GM19043 (cell line): ENCODE measurements around the gene BMF.
A peak's percentile ranks its signal among the peaks of the same experiment; 100 is the strongest.

Experiments used
- ATAC-seq: cut with Tn5 transposase; IDR thresholded peaks from one replicate; pipeline ENCODE4 v1.9.1; 2021; ENCODE audit warnings: low read depth; ENCODE audit not compliant: unreplicated experiment

Gene BMF

DNA sequence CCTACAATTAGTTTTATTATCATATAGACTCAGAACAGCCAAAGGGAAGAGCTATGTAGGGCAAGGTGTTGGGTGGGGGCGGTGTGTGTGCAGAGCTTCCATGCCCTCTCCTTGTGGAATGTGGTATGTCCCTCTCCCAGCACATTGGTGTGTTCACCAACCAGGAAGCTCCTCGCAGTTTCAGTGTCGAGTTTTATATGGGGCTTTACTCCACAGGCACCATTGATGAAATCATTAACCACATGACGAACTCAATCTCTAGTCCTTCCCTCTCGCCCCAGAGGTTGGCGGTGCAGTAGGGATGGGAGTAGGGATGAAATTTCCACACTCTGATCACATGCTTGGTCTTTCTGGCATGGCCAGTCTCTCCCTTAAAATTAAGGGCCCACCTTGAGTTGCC, 56.1 kb downstream of the BMF start:
- ATAC-seq, result no peak

GRCh38 chr15:40051616-40052415, 56.9 kb downstream of the BMF start:
- no peak for ATAC-seq

- no peak for ATAC-seq
Observed at GRCh38 chr15:40050788-40051470, 57.8 kb downstream of the BMF start.

DNA sequence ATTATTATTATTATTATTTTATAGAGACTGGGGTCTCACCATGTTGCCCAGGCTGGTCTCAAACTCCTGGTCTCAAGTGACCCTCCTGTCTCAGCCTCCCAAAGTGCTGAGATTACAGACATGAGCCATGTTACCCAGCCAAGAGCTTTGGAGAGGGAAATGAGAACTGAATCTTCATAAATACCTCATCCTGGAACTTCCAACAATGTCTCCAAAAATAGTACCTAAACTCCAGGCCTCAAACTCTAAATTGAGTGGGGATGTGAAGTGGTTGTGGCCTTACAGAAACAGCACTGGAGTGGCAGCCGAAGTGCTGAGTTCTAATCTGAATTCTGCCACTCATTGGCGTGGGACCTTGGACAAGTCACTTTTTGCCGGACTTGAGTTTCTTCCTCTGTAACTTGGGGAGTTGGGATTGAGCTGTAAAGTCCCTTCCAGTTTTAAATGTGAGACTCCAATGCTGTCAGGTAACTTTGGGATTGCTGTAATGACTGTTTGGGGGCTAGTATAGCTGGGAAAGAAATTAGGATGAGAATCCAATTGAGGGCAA, 59.7 kb downstream of the BMF start:
- no peak for ATAC-seq

GRCh38 chr15:40048211-40048792, 60.4 kb downstream of the BMF start:
- ATAC-seq, result no peak

- ATAC-seq, result peak; percentile 64
Observed at GRCh38 chr15:40047415-40048210, 61.1 kb downstream of the BMF start.

DNA sequence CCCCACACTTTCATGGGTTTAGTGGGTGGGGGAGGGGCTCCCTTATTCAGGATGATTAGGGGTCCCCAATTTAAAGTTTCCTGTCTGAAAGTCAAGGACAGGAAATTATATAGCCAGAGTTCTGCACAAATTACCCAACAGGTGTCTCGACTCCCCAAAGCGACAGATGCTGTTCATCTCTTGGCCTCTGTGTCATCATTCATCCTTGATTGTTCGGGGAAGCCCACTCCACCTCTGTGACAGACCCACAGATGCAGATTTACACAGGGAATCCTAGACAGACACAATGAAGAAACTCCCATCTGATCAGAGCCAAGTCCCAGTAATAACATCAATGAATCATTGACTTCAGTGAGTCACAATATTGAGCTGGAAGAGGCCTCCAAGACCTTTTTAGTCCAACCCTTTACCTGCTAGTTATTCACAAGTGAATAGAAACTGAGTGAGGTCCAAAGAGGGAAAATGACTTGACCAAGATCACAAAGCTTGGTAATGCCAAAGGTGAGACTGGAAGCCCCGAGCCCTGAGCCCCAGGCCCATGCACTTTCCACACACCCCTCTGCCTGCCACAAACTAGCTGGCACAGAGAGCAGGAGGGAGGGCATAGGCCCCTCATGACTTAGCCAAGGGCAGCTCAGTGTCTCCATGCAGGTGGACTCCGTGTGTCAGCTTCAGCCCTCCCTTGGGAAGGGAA, 61.8 kb downstream of the BMF start:
- ATAC-seq, result no peak

- peak; percentile 26 for ATAC-seq
Observed at GRCh38 chr15:40045572-40046217, 63.0 kb downstream of the BMF start.

- peak; percentile 58 for ATAC-seq
Observed at GRCh38 chr15:40044717-40045571, 63.7 kb downstream of the BMF start.

- ATAC-seq, result no peak
Observed at GRCh38 chr15:40043927-40044716, 64.6 kb downstream of the BMF start.

GRCh38 chr15:40042791-40043320, 65.8 kb downstream of the BMF start:
- ATAC-seq, result no peak

- no peak for ATAC-seq
Observed at GRCh38 chr15:40040770-40041169, 67.9 kb downstream of the BMF start.

- ATAC-seq, result no peak
Observed at GRCh38 chr15:40040293-40040635, 68.4 kb downstream of the BMF start.

GRCh38 chr15:40038638-40039543, 69.8 kb downstream of the BMF start, which contains the start of gene SRP14:
SRP14 (minus strand) TSS chr15:40039181; CDS start chr15:40039116, 65 bp downstream.
- ATAC-seq, result peak; percentile 87

GRCh38 chr15:40038275-40038637, 70.4 kb downstream of the BMF start:
- no peak for ATAC-seq
